Fibroblast of mammary gland (primary cell): ENCODE measurements around the gene ANKRD27.
"Not testable (repeated sequence)": the region's sequence is repeated elsewhere in the genome, so short reads cannot be mapped to it uniquely, and the experiment has no call there.

Source experiments
- DNase-seq: peaks from one replicate; pipeline ENCODE4 v3.0.0-alpha.2; 2010; ENCODE audit warnings: low read depth
- H3K4me3 ChIP-seq: 2 replicates; pipeline ENCODE4 v1.5.1; 2011; ENCODE audit warnings: low read depth, mild to moderate bottlenecking, low read length, moderate library complexity; ENCODE audit not compliant: control insufficient read depth
- TF ChIP-seq, protein P1 (sequence below): conservative IDR thresholded peaks from 2 replicates; pipeline ENCODE4 v1.5.1; 2011; ENCODE audit warnings: low read depth, low read length, inconsistent platforms; ENCODE audit not compliant: control insufficient read depth, insufficient read depth

The ANKRD27 gene

DNA sequence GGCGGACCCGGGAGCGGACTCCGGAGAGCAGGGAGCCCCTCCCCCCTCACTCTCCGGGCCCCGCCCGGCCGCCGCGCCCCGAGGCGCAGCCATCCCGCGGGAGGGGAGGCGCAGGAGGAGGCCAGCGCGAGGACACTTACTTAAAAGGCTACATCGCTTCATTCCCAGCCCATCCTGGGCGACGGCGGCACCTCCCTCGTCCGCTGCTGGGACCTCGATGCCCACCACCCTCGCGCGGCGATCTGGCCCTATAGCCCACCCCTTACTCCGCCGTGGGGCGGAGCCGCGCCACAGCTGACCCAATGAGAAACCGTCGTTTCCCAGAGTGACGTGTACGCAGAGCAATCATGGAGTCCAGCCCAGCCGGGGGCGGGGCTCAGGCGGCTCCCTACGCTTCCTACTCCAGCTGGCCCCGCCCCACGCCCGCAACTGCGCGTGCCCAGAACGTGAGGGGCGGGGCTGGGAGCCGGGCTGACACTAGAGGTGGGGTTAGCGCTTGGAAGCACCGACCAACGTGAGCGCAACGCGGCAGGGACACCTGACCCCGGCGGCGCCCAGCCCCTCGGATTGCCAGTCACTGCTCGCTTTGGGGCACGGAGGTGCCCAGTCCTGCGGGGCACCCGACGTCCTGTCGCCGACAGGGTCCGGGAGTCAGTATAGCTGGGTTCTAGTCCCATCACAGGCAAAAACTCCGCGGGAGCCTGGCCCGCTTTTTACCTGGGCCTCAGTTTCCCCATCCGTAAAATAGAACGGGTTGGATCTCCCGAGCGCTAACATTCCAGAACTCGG is at the start of gene ANKRD27:
ANKRD27 (minus strand) TSS at position 250 of the 789 bp plus-strand sequence. CDS start 16,165 bp downstream, outside the sequence.
- peak within 1 kb of the TSS; percentile 84 for H3K4me3 ChIP-seq
- DNase-seq = peak; percentile 96
- TF ChIP-seq, protein P1, sequence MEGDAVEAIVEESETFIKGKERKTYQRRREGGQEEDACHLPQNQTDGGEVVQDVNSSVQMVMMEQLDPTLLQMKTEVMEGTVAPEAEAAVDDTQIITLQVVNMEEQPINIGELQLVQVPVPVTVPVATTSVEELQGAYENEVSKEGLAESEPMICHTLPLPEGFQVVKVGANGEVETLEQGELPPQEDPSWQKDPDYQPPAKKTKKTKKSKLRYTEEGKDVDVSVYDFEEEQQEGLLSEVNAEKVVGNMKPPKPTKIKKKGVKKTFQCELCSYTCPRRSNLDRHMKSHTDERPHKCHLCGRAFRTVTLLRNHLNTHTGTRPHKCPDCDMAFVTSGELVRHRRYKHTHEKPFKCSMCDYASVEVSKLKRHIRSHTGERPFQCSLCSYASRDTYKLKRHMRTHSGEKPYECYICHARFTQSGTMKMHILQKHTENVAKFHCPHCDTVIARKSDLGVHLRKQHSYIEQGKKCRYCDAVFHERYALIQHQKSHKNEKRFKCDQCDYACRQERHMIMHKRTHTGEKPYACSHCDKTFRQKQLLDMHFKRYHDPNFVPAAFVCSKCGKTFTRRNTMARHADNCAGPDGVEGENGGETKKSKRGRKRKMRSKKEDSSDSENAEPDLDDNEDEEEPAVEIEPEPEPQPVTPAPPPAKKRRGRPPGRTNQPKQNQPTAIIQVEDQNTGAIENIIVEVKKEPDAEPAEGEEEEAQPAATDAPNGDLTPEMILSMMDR = no peak

DNA sequence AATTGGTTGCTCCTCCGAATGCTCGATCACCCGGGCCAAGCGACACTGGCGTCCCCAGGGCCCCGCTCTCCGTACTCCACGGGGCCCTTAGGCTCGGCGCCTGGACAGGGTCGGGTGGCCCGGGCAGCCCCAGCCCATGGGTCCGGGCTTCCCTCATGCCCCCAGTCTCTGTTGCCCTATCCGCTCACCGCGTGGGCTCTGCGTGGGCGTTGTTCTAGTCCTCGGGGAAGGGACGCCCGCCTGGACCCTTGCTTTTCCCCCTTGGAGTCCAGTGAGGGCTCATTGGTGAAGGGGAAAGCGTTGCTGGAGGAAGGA is 45.9 kb upstream of the ANKRD27 start:
- H3K4me3 ChIP-seq = no peak overlapping the region
- TF ChIP-seq, protein P1 = no peak
- DNase-seq = no peak

- H3K4me3 ChIP-seq = no peak overlapping the region
- TF ChIP-seq, protein P1 = no peak
- no peak for DNase-seq
Measured at GRCh38 chr19:32720216-32720935, 45.4 kb upstream of the ANKRD27 start.

DNA sequence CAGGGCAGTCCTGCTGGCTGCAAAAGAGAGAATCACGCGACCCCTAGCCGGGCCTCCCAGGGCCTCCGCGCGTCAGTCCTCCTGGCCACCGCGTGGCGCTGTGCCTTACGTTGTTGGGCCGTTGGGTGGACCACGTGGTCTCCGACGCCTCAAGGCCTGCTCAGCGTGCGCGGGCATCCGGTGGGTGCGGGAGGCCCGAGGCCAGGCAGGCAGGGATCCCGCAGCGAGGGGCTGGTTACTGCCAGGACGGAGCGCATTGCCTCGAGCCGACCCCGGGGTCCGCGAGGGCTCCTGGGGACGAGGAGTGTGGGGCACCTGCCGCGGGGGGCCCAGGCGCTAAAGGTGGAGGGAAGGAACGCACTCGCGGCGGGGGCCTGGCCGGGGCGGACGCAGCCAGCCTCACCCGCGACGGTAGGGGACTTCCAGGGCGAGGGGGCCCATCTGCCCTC is 44.7 kb upstream of the ANKRD27 start, which contains the start of gene TDRD12:
TDRD12 (plus strand) TSS at position 157 of the 449 bp plus-strand sequence. CDS start 306 bp downstream, outside the sequence.
- DNase-seq = no peak
- H3K4me3 ChIP-seq = no peak within 1 kb of the TSS
- TF ChIP-seq, protein P1 = no peak

- no peak for DNase-seq
- H3K4me3 ChIP-seq = no peak overlapping the region
- TF ChIP-seq, protein P1 = no peak
Measured at GRCh38 chr19:32718286-32718685, 43.3 kb upstream of the ANKRD27 start.

- DNase-seq = no peak
- TF ChIP-seq, protein P1 = no peak
- H3K4me3 ChIP-seq = no peak overlapping the region
Measured at GRCh38 chr19:32717496-32717895, 42.5 kb upstream of the ANKRD27 start.

DNA sequence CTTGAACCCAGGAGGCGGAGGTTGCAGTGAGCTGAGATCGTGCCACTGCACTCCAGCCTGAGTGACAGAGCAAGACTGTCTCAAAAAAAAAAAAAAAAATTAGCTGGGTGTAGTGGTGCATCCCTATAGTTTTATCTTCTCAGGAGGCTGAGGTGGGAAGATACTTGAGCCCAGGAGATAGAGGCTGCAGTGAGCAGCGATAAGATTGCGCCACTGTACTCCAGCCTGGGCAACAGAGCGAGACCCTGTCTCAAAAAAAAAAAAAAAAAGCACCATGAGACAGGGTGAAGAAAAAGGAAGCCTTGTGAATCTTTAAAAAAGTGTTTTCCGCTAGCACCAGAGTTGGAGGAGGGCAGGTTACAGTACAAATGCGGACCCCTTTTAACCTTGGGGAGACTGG is 41.2 kb upstream of the ANKRD27 start:
- not testable (repeated sequence) for DNase-seq, H3K4me3 ChIP-seq
